ENCODE data around the gene LRP1. TPM values are rescaled to one million over a fixed set of nuclear protein-coding genes. Genes with fewer than 3 reads are reported as not detected.
A peak's percentile ranks its signal among the peaks of the same experiment; 100 is the strongest.

LRP1 gene
- total RNA-seq, 2 experiments from 2014 or later: 1.1 to 4.4 TPM

GRCh38 chr12:57116580-57117281 is 11.6 kb upstream of the LRP1 start:
- Histone ChIP-seq H3K9me2 (ENCODE audit: insufficient read depth, low read length) (no peaks in the 10 kb centered on the region), H3K4me2 (ENCODE audit: low read length) (no peak overlapping the region), H3K36me3 (ENCODE audit: insufficient read depth, low read length) (no peaks in the 10 kb centered on the region), H2AFZ (ENCODE audit: low read length) (no peak overlapping the region), H3K9me3 (ENCODE audit: low read length) (no peaks in the 10 kb centered on the region), H3K4me1 (ENCODE audit: insufficient read depth, low read length, poor library complexity, severe bottlenecking) (peaks cover 20% of the 10 kb centered on the region), H3K27ac (ENCODE audit: low read depth, low read length, poor library complexity, severe bottlenecking) (no peak overlapping the region), H4K20me1 (ENCODE audit: insufficient read depth, low read length) (no peaks in the 10 kb centered on the region), H3K79me2 (ENCODE audit: insufficient read depth, low read depth, low read length) (no peaks in the 10 kb centered on the region), H3K4me3 (ENCODE audit: low read depth, low read length, poor library complexity, severe bottlenecking) (no peak overlapping the region)
- DNase-seq (ENCODE audit: low spot score): no peak
- no TSS peak for BruUV-seq (replicated peaks)
- ChIA-PET CTCF (ENCODE audit: unreplicated experiment) (no interaction called here), POLR2A (interaction anchor here (0.5 kb wide), 1 partner anchor 412 kb away, joined by 3 read pairs; no protein-coding TSS in a partner anchor)
- intact Hi-C loops (cut with micrococcal nuclease; ENCODE audit: unreplicated experiment): loop anchor here (10.0 kb wide), 1 partner anchor 602 kb away; no protein-coding TSS in a partner anchor
- TF ChIP-seq EZH2phosphoT487 (IDR thresholded peaks at IDR 0.05; ENCODE audit: borderline replicate concordance, low read depth, low read length): no peak
- no peak for TF ChIP-seq CTCF (conservative IDR thresholded peaks at IDR 0.05; ENCODE audit: low read length)

GRCh38 chr12:57118711-57119271 is 9.5 kb upstream of the LRP1 start:
- Histone ChIP-seq H2AFZ (ENCODE audit: low read length) (peak overlapping the region; percentile 18; the same call in 1 of the 2 replicates), H3K9me2 (ENCODE audit: insufficient read depth, low read length) (no peaks in the 10 kb centered on the region), H3K4me2 (ENCODE audit: low read length) (peak overlapping the region; percentile 22; the same call in 1 of the 2 replicates), H3K4me1 (ENCODE audit: insufficient read depth, low read length, poor library complexity, severe bottlenecking) (peaks cover 10% of the 10 kb centered on the region), H4K20me1 (ENCODE audit: insufficient read depth, low read length) (no peaks in the 10 kb centered on the region), H3K9me3 (ENCODE audit: low read length) (peaks cover 7% of the 10 kb centered on the region; the same call in 1 of the 2 replicates), H3K36me3 (ENCODE audit: insufficient read depth, low read length) (no peaks in the 10 kb centered on the region), H3K27ac (ENCODE audit: low read depth, low read length, poor library complexity, severe bottlenecking) (no peak overlapping the region), H3K4me3 (ENCODE audit: low read depth, low read length, poor library complexity, severe bottlenecking) (no peak overlapping the region), H3K79me2 (ENCODE audit: insufficient read depth, low read depth, low read length) (no peaks in the 10 kb centered on the region)
- TF ChIP-seq EZH2phosphoT487 (IDR thresholded peaks at IDR 0.05; ENCODE audit: borderline replicate concordance, low read depth, low read length): no peak
- TF ChIP-seq CTCF (conservative IDR thresholded peaks at IDR 0.05; ENCODE audit: low read length): no peak
- CTCF ChIA-PET (ENCODE audit: unreplicated experiment): no interaction called here
- no TSS peak for BruUV-seq (replicated peaks)
- intact Hi-C loops (cut with micrococcal nuclease; ENCODE audit: unreplicated experiment): loop anchor here (10.0 kb wide), 1 partner anchor 604 kb away; no protein-coding TSS in a partner anchor
- POLR2A ChIA-PET: interaction anchor here (0.6 kb wide), 2 partner anchors 9 to 434 kb away, joined by 3 to 4 read pairs; no protein-coding TSS in a partner anchor
- DNase-seq (ENCODE audit: low spot score): peak; percentile 38
